ENCODE data around the gene CCDC134. TPM values are rescaled to one million over a fixed set of nuclear protein-coding genes. Genes with fewer than 3 reads are reported as not detected.

Gene CCDC134
- total RNA-seq, 2 experiments from 2014 or later = 15.2 to 15.9 TPM

- CTCF ChIA-PET = interaction anchor here (1.3 to 1.7 kb wide), 2 partner anchors 67 to 112 kb away, joined by 4 read pairs; no protein-coding TSS in a partner anchor
- H3K4me3 Mint-ChIP-seq = no peak overlapping the region
- TF ChIP-seq CTCF (IDR thresholded peaks at IDR 0.05) = no peak
- POLR2A ChIA-PET = interaction anchor here (0.9 to 1.7 kb wide), 5 partner anchors 9 to 147 kb away, joined by 3 to 5 read pairs (median 4); partner anchors contain the start of gene SREBF2
- H3K27me3 Mint-ChIP-seq = no peaks in the 10 kb centered on the region
- ATAC-seq (no peak), DNase-seq (no peak)
- H3K36me3 Mint-ChIP-seq (ENCODE audit: low read depth) = peaks cover 11% of the 10 kb centered on the region
- H3K27ac Mint-ChIP-seq = no peak overlapping the region
- H3K4me1 Mint-ChIP-seq (ENCODE audit: low read depth) = peaks cover 3% of the 10 kb centered on the region
- H3K9me3 Mint-ChIP-seq = no peaks in the 10 kb centered on the region
- intact Hi-C loops (cut with micrococcal nuclease) = no loop called here
These were observed 13.4 kb downstream of the CCDC134 start for GRCh38 chr22:41813726-41814410.

DNA sequence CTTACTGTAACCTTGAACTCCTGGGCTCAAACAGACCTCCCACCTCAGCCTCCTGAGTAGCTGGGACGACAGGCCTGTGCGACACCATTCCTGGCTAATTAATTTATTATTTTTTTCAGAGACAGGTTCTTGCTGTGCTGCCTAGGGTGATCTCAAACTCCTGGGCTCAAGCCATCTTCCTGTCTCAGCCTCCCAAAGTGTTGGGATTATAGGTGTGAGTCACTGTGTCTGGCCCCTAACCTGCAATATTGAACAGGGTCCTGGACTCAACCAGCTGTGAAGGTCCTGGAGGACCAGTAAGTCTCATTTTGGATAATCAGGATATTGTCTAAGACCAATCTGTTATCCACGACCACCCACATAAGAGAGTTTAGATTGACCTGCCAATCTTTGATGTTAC lies 15.2 kb downstream of the CCDC134 start:
- H3K36me3 Mint-ChIP-seq (ENCODE audit: low read depth) = peaks cover 6% of the 10 kb centered on the region
- TF ChIP-seq CTCF (IDR thresholded peaks at IDR 0.05) = no peak
- H3K27ac Mint-ChIP-seq = no peak overlapping the region
- intact Hi-C loops (cut with micrococcal nuclease) = no loop called here
- H3K9me3 Mint-ChIP-seq = no peaks in the 10 kb centered on the region
- H3K4me3 Mint-ChIP-seq = no peak overlapping the region
- ChIA-PET POLR2A (no interaction called here), CTCF (no interaction called here)
- ATAC-seq (no peak), DNase-seq (no peak)
- H3K4me1 Mint-ChIP-seq (ENCODE audit: low read depth) = peaks cover 3% of the 10 kb centered on the region
- no peaks in the 10 kb centered on the region for H3K27me3 Mint-ChIP-seq

GRCh38 chr22:41816241-41816640 lies 15.8 kb downstream of the CCDC134 start:
- Mint-ChIP-seq H3K4me3 (no peak overlapping the region), H3K36me3 (ENCODE audit: low read depth) (peaks cover 8% of the 10 kb centered on the region), H3K27ac (no peak overlapping the region), H3K4me1 (ENCODE audit: low read depth) (peaks cover 3% of the 10 kb centered on the region), H3K9me3 (no peaks in the 10 kb centered on the region), H3K27me3 (no peaks in the 10 kb centered on the region)
- POLR2A ChIA-PET = no interaction called here
- ATAC-seq (no peak), DNase-seq (no peak)
- intact Hi-C loops (cut with micrococcal nuclease) = no loop called here
- no peak for TF ChIP-seq CTCF (IDR thresholded peaks at IDR 0.05)
- CTCF ChIA-PET = no interaction called here

DNA sequence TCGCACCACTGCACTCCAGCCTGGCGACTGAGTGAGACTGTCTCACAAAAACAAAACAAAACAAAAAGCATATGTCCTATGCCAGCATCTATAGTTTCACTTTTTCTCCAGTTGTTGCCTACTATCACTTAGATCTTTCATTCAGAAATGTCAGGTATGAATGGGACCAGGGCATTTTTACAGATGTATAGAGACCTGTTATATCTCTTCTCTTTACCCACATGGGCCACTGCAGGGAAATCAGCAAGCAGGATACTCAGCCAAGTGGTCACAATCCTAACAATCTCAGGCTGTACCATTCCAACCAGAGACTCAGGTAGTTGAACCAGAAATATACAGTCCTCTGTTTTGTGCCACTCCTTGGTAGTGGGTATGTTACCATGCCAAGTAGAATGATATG lies 16.4 kb downstream of the CCDC134 start:
- ChIA-PET CTCF (interaction anchor here (1.0 kb wide), 1 partner anchor 124 kb away, joined by 3 read pairs; no protein-coding TSS in a partner anchor), POLR2A (no interaction called here)
- DNase-seq = no peak
- ATAC-seq = no peak
- H3K9me3 Mint-ChIP-seq = no peaks in the 10 kb centered on the region
- intact Hi-C loops (cut with micrococcal nuclease) = no loop called here
- H3K4me3 Mint-ChIP-seq = no peak overlapping the region
- peaks cover 8% of the 10 kb centered on the region for H3K36me3 Mint-ChIP-seq (ENCODE audit: low read depth)
- H3K27ac Mint-ChIP-seq = no peak overlapping the region
- H3K27me3 Mint-ChIP-seq = no peaks in the 10 kb centered on the region
- TF ChIP-seq CTCF (IDR thresholded peaks at IDR 0.05) = no peak
- peaks cover 8% of the 10 kb centered on the region for H3K4me1 Mint-ChIP-seq (ENCODE audit: low read depth)

GRCh38 chr22:41818011-41818410 lies 17.5 kb downstream of the CCDC134 start:
- Mint-ChIP-seq H3K36me3 (ENCODE audit: low read depth) (peaks cover 8% of the 10 kb centered on the region), H3K9me3 (no peaks in the 10 kb centered on the region), H3K4me1 (ENCODE audit: low read depth) (peaks cover 19% of the 10 kb centered on the region), H3K27me3 (no peaks in the 10 kb centered on the region), H3K4me3 (no peak overlapping the region), H3K27ac (no peak overlapping the region)
- no peak for TF ChIP-seq CTCF (IDR thresholded peaks at IDR 0.05)
- intact Hi-C loops (cut with micrococcal nuclease) = no loop called here
- ChIA-PET CTCF (interaction anchor here (1.0 to 1.1 kb wide), 2 partner anchors 121 to 123 kb away, joined by 3 read pairs; no protein-coding TSS in a partner anchor), POLR2A (no interaction called here)
- DNase-seq (no peak), ATAC-seq (no peak)
